ENCODE measurements around the gene FLRT3. TPM values are rescaled to one million over a fixed set of nuclear protein-coding genes. Genes with fewer than 3 reads are reported as not detected.

Gene FLRT3
- polyA plus RNA-seq, 1 donor (not counting 4 experiments of a cell fraction or from before 2014, with no cell fraction given): 91.7 TPM

GRCh38 chr20:14319704-14320103 is 17.7 kb downstream of the FLRT3 start:
- no peaks in the 10 kb centered on the region for H3K9me3 ChIP-seq (ENCODE audit: control insufficient read depth, low read depth, low read length)
- no peak overlapping the region for H3K4me3 ChIP-seq (ENCODE audit: control insufficient read depth in 2 of 3, extremely low read depth in 1 of 3, insufficient read depth in 2 of 3, low read depth in 1 of 3, low read length in 3 of 3)
- no peak overlapping the region for H3K4me2 ChIP-seq (ENCODE audit: control insufficient read depth, extremely low read depth, insufficient read depth, low read depth, low read length)
- no peaks in the 10 kb centered on the region for H3K79me2 ChIP-seq (ENCODE audit: control insufficient read depth, insufficient read depth, low read length)
- DNase-seq (ENCODE audit: low read depth, low spot score) (no peak), FAIRE-seq (peak; percentile 56)
- no peaks in the 10 kb centered on the region for H3K9me1 ChIP-seq (ENCODE audit: control insufficient read depth, extremely low read depth, insufficient read depth, low read length)
- H3K4me1 ChIP-seq (ENCODE audit: control insufficient read depth, extremely low read depth, insufficient read depth, low read length): peaks cover 17% of the 10 kb centered on the region
- no peak overlapping the region for H3K9ac ChIP-seq (ENCODE audit: control insufficient read depth, extremely low read depth, insufficient read depth, low read length)
- H4K20me1 ChIP-seq (ENCODE audit: control insufficient read depth, extremely low read depth, insufficient read depth, low read length): no peaks in the 10 kb centered on the region
- TF ChIP-seq EZH2 (IDR thresholded peaks at IDR 0.05; ENCODE audit: low read length): no peak
- no peak for TF ChIP-seq CTCF (optimal IDR thresholded peaks at IDR 0.05 in 1 of 3, IDR thresholded peaks at IDR 0.05 in 1 of 3, conservative IDR thresholded peaks at IDR 0.05 in 1 of 3; ENCODE audit: extremely low read depth in 1 of 3, insufficient read depth in 2 of 3, low read length in 3 of 3)
- no peak overlapping the region for H3K27ac ChIP-seq (ENCODE audit: control insufficient read depth, insufficient read depth, low read length)
- H2AFZ ChIP-seq (ENCODE audit: control insufficient read depth, low read length): no peak overlapping the region
- dilution Hi-C loops (cut with MboI; ENCODE audit: extremely low pct_ligation_motif_present, low sequenced_read_pairs): no loop called here
- peaks cover 0 to 2% of the 10 kb centered on the region in 2 experiments for H3K36me3 ChIP-seq (ENCODE audit: control insufficient read depth in 2 of 2, extremely low read depth in 1 of 2, insufficient read depth in 2 of 2, low read length in 2 of 2)
- H3K27me3 ChIP-seq (ENCODE audit: control insufficient read depth, extremely low read depth, insufficient read depth, low read length): no peaks in the 10 kb centered on the region

DNA sequence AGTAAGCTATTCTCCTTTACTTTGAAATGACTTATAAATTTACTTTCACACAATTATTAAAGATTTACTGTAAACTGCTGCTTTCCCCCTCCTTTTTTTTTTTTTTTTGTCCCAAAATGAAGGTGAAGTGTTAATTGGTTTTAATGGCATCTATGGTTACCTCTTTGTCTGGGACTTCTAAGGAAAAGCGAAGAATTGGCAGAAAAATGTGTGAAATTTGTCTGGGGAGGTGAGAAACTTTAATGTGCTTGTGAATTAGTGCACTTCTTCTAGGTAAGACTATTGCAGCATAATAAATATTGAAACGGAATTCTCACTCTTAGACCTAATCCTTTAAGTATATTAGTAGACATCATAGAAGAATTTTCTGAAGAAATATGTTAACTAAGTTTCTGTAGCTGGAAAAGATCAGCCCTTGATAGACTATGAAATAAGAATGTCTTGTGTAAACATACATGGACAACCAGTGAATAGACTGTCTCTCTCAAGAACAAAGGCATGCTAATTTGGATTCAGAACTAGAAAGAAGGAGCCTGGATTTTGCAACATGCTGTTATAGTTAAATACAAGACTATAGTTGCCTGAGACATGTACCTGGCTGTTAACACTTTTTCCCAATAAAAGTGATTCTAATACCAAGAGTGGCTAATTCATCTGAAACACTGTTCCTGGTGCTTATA is 23.9 kb downstream of the FLRT3 start:
- FAIRE-seq (no peak), DNase-seq (ENCODE audit: low read depth, low spot score) (no peak)
- H3K9me1 ChIP-seq (ENCODE audit: control insufficient read depth, extremely low read depth, insufficient read depth, low read length): no peaks in the 10 kb centered on the region
- H3K4me3 ChIP-seq (ENCODE audit: control insufficient read depth in 2 of 3, extremely low read depth in 1 of 3, insufficient read depth in 2 of 3, low read depth in 1 of 3, low read length in 3 of 3): no peak overlapping the region
- no peaks in the 10 kb centered on the region for H3K4me1 ChIP-seq (ENCODE audit: control insufficient read depth, extremely low read depth, insufficient read depth, low read length)
- no peaks in the 10 kb centered on the region for H3K79me2 ChIP-seq (ENCODE audit: control insufficient read depth, insufficient read depth, low read length)
- dilution Hi-C loops (cut with MboI; ENCODE audit: extremely low pct_ligation_motif_present, low sequenced_read_pairs): no loop called here
- H3K4me2 ChIP-seq (ENCODE audit: control insufficient read depth, extremely low read depth, insufficient read depth, low read depth, low read length): no peak overlapping the region
- no peak overlapping the region for H2AFZ ChIP-seq (ENCODE audit: control insufficient read depth, low read length)
- H3K27me3 ChIP-seq (ENCODE audit: control insufficient read depth, extremely low read depth, insufficient read depth, low read length): no peaks in the 10 kb centered on the region
- H3K27ac ChIP-seq (ENCODE audit: control insufficient read depth, insufficient read depth, low read length): no peak overlapping the region
- H3K36me3 ChIP-seq (ENCODE audit: control insufficient read depth in 2 of 2, extremely low read depth in 1 of 2, insufficient read depth in 2 of 2, low read length in 2 of 2): no peaks in the 10 kb centered on the region
- no peak overlapping the region for H3K9ac ChIP-seq (ENCODE audit: control insufficient read depth, extremely low read depth, insufficient read depth, low read length)
- no peaks in the 10 kb centered on the region for H4K20me1 ChIP-seq (ENCODE audit: control insufficient read depth, extremely low read depth, insufficient read depth, low read length)
- TF ChIP-seq CTCF (optimal IDR thresholded peaks at IDR 0.05 in 1 of 3, IDR thresholded peaks at IDR 0.05 in 1 of 3, conservative IDR thresholded peaks at IDR 0.05 in 1 of 3; ENCODE audit: extremely low read depth in 1 of 3, insufficient read depth in 2 of 3, low read length in 3 of 3) (no peak), EZH2 (IDR thresholded peaks at IDR 0.05; ENCODE audit: low read length) (no peak)
- H3K9me3 ChIP-seq (ENCODE audit: control insufficient read depth, low read depth, low read length): no peaks in the 10 kb centered on the region

Measured in keratinocyte (primary cell).